Activated T-cell treated with anti-CD3 and anti-CD28 coated beads, Interleukin-2, amount 50 U/mL, for 1 hour (primary cell): ENCODE results near the gene SYVN1.

Experiments used
- DNase-seq: peaks from one replicate; pipeline ENCODE4 v3.0.0-alpha.2; 2020

Gene SYVN1

DNA sequence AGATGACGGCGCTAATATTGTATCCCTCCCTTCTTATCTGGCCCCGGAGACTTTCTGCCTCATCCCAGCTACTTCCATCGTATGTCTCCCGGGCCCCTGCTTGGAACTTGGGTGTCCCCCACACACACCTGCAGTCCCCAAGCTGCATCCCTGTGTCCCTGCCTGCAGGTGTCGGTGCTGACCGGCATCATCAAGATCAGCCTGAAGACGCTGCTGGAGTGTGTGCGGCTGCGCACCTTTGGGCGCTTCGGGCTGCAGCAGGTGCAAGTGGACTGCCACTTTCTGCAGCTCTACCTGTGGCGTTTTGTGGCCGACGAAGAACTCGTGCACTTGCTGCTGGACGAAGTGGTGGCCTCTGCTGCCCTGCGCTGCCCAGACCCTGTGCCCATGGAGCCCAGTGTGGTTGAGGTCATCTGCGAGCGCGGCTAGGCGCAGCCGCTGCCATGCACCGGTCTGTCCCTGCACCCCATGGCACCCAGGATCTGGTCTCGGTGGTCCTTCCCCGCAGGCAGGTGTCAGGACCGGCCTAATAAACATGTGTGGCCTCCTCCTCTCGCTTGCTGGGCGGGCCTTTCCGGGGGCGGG, 23.1 kb downstream of the SYVN1 start:
- no peak for DNase-seq

DNA sequence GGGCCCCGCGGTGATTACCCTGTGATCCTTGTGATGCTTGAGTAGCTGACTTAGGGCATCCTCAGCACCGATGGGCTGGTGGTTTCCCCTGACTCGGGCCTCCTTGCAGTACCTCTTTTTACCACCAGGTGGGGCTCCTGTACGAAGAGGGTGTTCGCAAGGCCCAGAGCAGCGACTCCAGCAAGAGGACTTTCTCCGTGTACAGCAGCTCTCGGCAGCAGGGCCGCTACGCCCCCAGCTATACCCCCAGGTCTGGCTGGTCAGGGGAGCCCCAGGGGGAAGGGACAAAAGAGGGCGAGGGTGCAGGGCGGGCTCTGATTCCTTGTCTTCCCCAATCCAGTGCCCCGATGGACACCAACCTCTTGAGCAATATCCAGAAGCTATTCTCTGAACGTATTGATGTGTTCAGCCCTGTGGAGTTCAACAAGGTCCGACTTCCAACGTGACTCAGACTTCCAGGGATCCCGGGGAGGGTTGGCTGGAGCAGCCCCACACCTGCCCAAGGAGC, 23.9 kb downstream of the SYVN1 start:
- DNase-seq, result peak; percentile 98

DNA sequence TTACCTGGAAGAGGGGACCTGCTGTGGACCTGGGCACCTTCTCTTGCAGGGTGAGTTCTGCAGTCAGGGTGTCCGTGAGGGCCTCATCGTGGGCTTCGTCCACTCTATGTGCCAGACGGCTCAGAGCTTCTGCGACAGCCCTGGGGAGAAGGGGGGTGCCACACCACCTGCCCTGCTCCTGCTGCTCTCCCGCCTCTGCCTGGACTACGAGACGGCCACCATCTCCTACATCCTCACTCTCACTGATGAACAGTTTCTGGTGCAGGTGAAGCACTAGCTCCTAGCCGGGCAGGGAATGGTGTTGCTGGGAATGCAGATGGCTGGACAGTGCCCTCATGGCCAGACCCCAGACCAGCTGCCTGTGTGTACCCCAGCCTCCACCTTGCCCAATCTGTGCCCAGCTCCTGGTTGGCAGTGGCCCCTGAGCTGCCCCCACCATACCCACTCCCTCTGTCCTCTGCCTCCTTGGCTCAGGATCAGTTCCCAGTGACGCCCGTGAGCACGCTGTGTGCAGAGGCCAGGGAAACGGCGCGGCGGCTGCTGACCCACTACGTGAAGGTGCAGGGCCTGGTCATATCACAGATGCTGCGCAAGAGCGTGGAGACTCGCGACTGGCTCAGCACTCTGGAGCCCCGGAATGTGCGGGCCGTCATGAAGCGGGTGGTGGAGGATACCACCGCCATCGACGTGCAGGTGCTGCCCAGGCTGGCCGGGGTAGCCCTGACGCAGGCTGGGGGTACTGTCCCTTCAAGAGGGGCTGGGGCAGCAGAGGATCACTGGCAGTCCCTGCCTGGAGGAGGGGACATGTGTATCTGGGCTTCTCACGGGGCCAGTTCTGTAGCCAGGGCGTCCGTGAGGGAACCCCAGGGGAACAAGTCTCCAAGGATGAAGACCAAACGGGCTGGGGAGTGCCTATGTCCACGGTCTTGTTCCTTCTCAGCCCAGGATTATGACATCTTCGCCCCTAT, 24.8 kb downstream of the SYVN1 start:
- no peak for DNase-seq

- DNase-seq, result no peak
Observed at GRCh38 chr11:65108469-65109123, 25.7 kb downstream of the SYVN1 start.

GRCh38 chr11:65107751-65108468, 26.4 kb downstream of the SYVN1 start:
- DNase-seq, result no peak

DNA sequence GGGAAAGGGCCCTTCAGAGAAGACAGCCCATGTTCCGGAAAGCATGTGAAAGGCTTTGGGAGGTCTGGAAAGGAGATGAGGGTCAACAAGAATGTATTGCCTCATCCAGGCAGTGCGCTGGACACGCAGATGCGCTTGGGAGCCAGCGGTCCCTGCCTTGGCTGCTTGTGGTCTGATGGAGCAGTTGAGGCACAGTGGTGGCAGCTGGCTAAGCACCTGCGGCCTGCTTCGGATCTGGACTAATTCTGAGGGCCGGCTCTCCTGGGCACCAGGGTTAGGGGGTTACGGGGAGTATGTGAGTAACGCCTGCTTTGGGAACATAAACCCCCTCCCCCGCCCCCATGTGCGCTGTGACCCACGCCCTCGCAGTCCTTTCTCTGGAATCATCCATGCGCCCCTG, 27.2 kb downstream of the SYVN1 start:
- no peak for DNase-seq

- DNase-seq, result no peak
Observed at GRCh38 chr11:65104628-65105027, 29.7 kb downstream of the SYVN1 start.

GRCh38 chr11:65103476-65103875, 30.8 kb downstream of the SYVN1 start:
- no peak for DNase-seq

- DNase-seq, result no peak
Observed at GRCh38 chr11:65102142-65103095, 31.9 kb downstream of the SYVN1 start.

DNA sequence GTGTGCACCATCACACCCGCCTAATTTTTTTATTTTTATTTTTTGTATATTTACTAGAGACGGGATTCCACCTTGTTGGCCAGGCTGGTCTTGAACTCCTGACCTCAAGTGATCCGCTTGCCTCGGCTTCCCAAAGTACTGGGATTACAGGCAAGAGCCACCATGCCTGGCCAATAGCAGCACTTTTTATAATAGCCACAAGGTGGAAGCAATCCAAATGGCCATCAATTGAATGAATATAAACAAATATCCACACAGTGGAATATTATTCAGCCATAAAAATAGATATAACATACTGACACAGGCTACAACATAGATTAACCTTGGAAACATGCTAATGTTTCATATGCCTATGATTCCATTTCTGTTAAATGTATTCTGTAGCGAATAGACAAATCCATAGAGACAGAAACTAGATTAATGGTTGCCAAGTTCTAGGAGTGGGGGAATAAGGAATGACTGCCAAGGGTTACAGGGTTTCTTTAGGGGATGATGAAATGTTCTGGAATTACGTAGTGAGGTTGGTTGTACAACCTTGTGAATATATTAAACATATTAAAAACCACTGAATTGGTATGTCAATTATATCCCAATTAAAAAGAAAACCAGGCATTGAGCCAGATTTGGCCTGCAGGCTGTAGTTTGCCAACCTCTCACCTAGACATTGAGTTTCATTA, 33.5 kb downstream of the SYVN1 start:
- no peak for DNase-seq

DNA sequence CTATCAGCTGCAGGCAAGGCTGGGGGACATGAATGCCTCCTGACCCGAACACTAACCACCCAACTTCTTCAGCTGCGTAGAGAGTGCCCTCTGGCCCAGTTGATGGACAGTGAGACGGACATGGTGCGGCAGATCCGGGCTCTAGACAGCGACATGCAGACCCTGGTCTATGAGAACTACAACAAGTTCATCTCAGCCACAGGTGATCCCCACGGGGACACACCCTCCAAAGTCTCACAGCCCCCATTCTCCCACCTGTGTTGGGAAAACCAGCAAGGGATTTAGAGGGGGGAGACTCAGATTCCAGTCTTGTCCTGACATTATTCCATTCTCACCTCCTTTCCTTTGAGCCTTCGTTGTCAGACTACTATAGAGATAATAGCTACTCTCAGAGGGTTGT, 37.4 kb downstream of the SYVN1 start:
- DNase-seq, result no peak

DNA sequence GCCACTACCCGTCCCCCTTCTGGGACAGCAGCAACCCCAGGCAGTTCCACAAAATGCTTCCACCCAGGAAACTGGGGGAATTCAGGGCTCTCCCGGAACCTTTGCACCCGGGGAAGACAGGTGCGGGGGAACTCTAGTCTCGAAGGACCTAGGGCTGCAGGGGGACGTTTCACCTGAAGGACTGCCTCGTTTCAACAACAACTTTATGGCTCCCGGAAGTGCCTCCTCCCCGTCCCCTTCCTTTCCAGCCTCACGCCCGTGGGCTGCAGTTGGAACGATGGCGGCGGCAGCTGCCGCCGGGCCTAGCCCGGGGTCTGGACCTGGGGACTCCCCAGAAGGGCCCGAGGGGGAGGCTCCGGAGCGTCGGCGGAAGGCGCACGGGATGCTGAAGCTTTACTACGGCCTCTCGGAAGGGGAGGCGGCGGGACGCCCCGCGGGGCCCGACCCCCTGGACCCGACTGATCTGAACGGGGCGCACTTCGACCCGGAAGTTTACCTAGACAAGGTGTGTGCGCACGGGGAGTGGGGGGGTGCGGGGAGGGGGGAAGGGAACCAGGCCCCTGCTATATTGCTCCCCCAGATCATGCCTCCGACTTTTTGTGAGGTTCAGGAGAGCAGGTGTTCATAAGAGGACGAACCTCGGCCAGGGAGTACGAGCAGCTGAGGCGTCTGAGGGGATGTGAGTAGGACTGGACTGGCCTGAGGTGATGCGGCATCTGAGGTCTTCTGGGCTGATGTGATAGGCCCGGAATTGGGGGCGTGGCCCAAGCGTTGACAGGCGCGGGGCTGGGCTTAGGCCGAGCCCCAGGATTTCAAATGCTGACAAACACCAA, 38.1 kb downstream of the SYVN1 start, which contains the start of gene VPS51:
TSS of gene VPS51 (plus strand) at position 241 of the 833 bp plus-strand sequence. CDS start at position 278, 37 bp downstream.
- DNase-seq, result peak; percentile 82

- DNase-seq, result no peak
Observed at GRCh38 chr11:65095427-65095826, 38.9 kb downstream of the SYVN1 start.

- no peak for DNase-seq
Observed at GRCh38 chr11:65090628-65091027, 43.7 kb downstream of the SYVN1 start.

- DNase-seq, result no peak
Observed at GRCh38 chr11:65089621-65090020, 44.7 kb downstream of the SYVN1 start.

DNA sequence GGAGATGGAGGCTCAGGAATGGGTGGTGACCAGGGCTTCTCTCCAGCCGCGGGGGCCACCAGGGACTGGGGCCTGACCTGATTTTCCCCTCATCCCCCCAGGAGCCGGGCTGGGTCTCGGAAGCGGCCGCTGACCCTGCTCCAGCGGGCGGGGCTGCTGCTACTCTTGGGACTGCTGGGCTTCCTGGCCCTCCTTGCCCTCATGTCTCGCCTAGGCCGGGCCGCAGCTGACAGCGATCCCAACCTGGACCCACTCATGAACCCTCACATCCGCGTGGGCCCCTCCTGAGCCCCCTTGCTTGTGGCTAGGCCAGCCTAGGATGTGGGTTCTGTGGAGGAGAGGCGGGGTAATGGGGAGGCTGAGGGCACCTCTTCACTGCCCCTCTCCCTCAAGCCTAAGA, 46.5 kb downstream of the SYVN1 start:
- no peak for DNase-seq

DNA sequence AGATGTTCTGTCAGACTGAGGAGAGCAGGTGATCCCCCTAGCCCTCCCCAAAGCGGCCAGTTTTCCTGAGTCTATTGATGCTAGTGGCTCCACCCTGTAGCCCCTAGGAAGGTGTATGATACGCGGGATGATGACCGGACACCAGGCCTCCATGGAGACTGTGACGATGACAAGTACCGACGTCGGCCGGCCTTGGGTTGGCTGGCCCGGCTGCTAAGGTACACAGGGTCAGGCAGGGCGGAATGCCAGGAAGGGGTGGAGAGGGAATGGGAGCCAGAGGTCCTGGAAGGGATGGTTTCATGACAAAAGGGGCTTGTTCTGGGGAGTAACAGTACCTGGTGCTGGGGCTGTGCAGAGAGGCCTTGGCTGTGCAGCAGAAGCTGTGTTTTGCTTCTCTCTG, 47.1 kb downstream of the SYVN1 start:
- no peak for DNase-seq

- DNase-seq, result no peak
Observed at GRCh38 chr11:65086809-65087208, 47.5 kb downstream of the SYVN1 start.

GRCh38 chr11:65085446-65085845, 48.9 kb downstream of the SYVN1 start:
- no peak for DNase-seq
